Transverse colon (tissue), 4 donors: ENCODE data around the gene FOXK2. TPM values are rescaled to one million over a fixed set of nuclear protein-coding genes. Genes with fewer than 3 reads are reported as not detected.

Experiments used
- DNase-seq: peaks from one replicate; pipeline ENCODE4 v3.0.0-alpha.2; 2019
- H3K27ac ChIP-seq, 4 donors: fragments of 200-600 bp; sonication (generic); 2 replicates each; pipeline ENCODE4 v1.5.1; 2016 to 2018; ENCODE audit warnings: inconsistent platforms in 4 of 4
- H3K27me3 ChIP-seq: fragments of 200-600 bp; sonication (generic); 2 replicates; pipeline ENCODE4 v1.5.1; 2017; ENCODE audit warnings: inconsistent platforms
- H3K36me3 ChIP-seq, 4 donors: fragments of 200-600 bp; sonication (generic); 2 replicates each; pipeline ENCODE4 v1.5.1; 2017 to 2019; ENCODE audit warnings: inconsistent platforms in 4 of 4
- H3K4me1 ChIP-seq, 4 donors: fragments of 200-600 bp; sonication (generic); 2 replicates each; pipeline ENCODE4 v1.5.1; 2017 to 2020; ENCODE audit warnings: inconsistent platforms in 4 of 4
- H3K4me3 ChIP-seq, 4 donors: fragments of 200-600 bp; sonication (generic); 1 replicate in 1 of 4; 2 replicates in 3 of 4; pipeline versions ENCODE4 v1.5.1 to v1.6.1; 2017 to 2019; ENCODE audit warnings: inconsistent platforms in 4 of 4
- H3K9me3 ChIP-seq, 2 donors: fragments of 200-600 bp; sonication (generic); 2 replicates each; pipeline ENCODE4 v1.5.1; 2017 to 2019; ENCODE audit warnings: inconsistent platforms in 2 of 2
- CTCF ChIP-seq, 5 experiments: fragments of 200-600 bp in 3 of 5; fragments of 450-650 bp in 2 of 5; sonication (generic) in 3 of 5; IDR thresholded peaks; 1 replicate in 2 of 5; 2 replicates in 3 of 5; pipeline ENCODE4 v1.5.1; 2016 to 2017; ENCODE audit warnings: antibody characterized with exemption in 5 of 5, inconsistent platforms in 3 of 5, mild to moderate bottlenecking in 2 of 5, moderate library complexity in 1 of 5
- EP300 ChIP-seq: sonication (generic); formaldehyde crosslinking; IDR thresholded peaks from one replicate; pipeline ENCODE4 v1.6.1; 2017; ENCODE audit warnings: antibody characterized with exemption, low read depth
- POLR2A ChIP-seq: fragments of 450-650 bp; IDR thresholded peaks from one replicate; pipeline ENCODE4 v1.6.1; 2016; ENCODE audit warnings: antibody characterized with exemption, mild to moderate bottlenecking, moderate library complexity
- POLR2AphosphoS5 ChIP-seq, 3 donors: sonication (generic); formaldehyde crosslinking; IDR thresholded peaks; one replicate each; pipeline ENCODE4 v1.6.1; 2016; ENCODE audit warnings: antibody characterized with exemption in 3 of 3
- WGBS, 2 donors: methylation state at CpG; one replicate each; pipeline ENCODE4 v1.1.5; 2018; ENCODE audit warnings: low coverage in 1 of 2; 5-methylcytosine and 5-hydroxymethylcytosine counted together
- in situ Hi-C, 4 donors: fragments of 200-750 bp; cut with MboI; loops; one replicate each; pipeline versions ENCODE4 v1.15.0 to v1.15.1; 2017; ENCODE audit warnings: low sequenced_read_pairs in 3 of 4, low pct_ligation_motif_present in 1 of 4, low pct_unique_long_range_greater_than_20kb in 1 of 4
- intact Hi-C: fragments of 100-400 bp; cut with DNase I; formaldehyde crosslinking; loops from one replicate; pipeline ENCODE4 v1.15.1; 2023; ENCODE audit warnings: low total_unique reads
- total RNA-seq, 4 donors: library from RNA; depleted of rRNA; stranded (reverse); fragments of >200 nt; gene quantifications; one replicate each; pipeline ENCODE4 v1.1.0, GENCODE V29; 2016

FOXK2 gene
- total RNA-seq, 4 donors from 2014 or later, result 41.2 to 216 (median 106) TPM

GRCh38 chr17:82602986-82603710 lies 83.6 kb downstream of the FOXK2 start:
- no peak for DNase-seq
- Histone ChIP-seq H3K9me3 (no peaks in the 10 kb centered on the region), H3K4me3 (no peak overlapping the region), H3K4me1 (peaks cover 0 to 11% (median 3%) of the 10 kb centered on the region in 4 donors), H3K27me3 (no peaks in the 10 kb centered on the region), H3K36me3 (peaks cover 0 to 8% (median 4%) of the 10 kb centered on the region in 4 donors), H3K27ac (peak overlapping the region; percentile 61 to 74 (median 73))
- 72 to 100% methylated on average over 1 to 20 of the region's 20 CpGs for WGBS, 2 donors
- intact Hi-C loops, result no loop called here
- TF ChIP-seq POLR2AphosphoS5 (IDR thresholded peaks at IDR 0.05), result no peak
- no peak for TF ChIP-seq EP300
- no peak for TF ChIP-seq POLR2A
- TF ChIP-seq CTCF (IDR thresholded peaks at IDR 0.05), result no peak
- in situ Hi-C loops, result no loop called here

GRCh38 chr17:82603981-82604448 lies 84.5 kb downstream of the FOXK2 start:
- intact Hi-C loops, result no loop called here
- TF ChIP-seq CTCF (IDR thresholded peaks at IDR 0.05) (no peak), POLR2AphosphoS5 (IDR thresholded peaks at IDR 0.05) (peak in 2 of 3 donors; percentile 43 to 60), EP300 (no peak), POLR2A (peak; percentile 43)
- Histone ChIP-seq H3K4me3 (no peak overlapping the region), H3K9me3 (no peaks in the 10 kb centered on the region), H3K27me3 (no peaks in the 10 kb centered on the region), H3K27ac (peak overlapping the region; percentile 61 to 74 (median 73)), H3K36me3 (peaks cover 0 to 8% (median 4%) of the 10 kb centered on the region in 4 donors), H3K4me1 (peaks cover 0 to 11% (median 3%) of the 10 kb centered on the region in 4 donors)
- 65 to 75% methylated on average over 6 to 16 of the region's 18 CpGs for WGBS, 2 donors
- DNase-seq, result peak; percentile 74
- in situ Hi-C loops, result no loop called here

- Histone ChIP-seq H3K36me3 (peaks cover 0 to 8% (median 4%) of the 10 kb centered on the region in 4 donors), H3K4me1 (peaks cover 0 to 11% (median 3%) of the 10 kb centered on the region in 4 donors), H3K4me3 (no peak overlapping the region), H3K27ac (peak overlapping the region; percentile 61 to 74 (median 73)), H3K9me3 (no peaks in the 10 kb centered on the region), H3K27me3 (no peaks in the 10 kb centered on the region)
- DNase-seq, result no peak
- TF ChIP-seq POLR2AphosphoS5 (IDR thresholded peaks at IDR 0.05), result no peak
- no peak for TF ChIP-seq CTCF (IDR thresholded peaks at IDR 0.05)
- no peak for TF ChIP-seq EP300
- TF ChIP-seq POLR2A, result no peak
- WGBS, 2 donors, result 90 to 94% methylated on average over 4 to 7 of the region's 7 CpGs
- in situ Hi-C loops (no loop called here), intact Hi-C loops (no loop called here)
Measured at GRCh38 chr17:82604532-82604931, 85.0 kb downstream of the FOXK2 start.

GRCh38 chr17:82605939-82606600 lies 86.5 kb downstream of the FOXK2 start:
- Histone ChIP-seq H3K9me3 (no peaks in the 10 kb centered on the region), H3K4me3 (no peak overlapping the region), H3K36me3 (peaks cover 0 to 8% (median 4%) of the 10 kb centered on the region in 4 donors), H3K27ac (no peak overlapping the region), H3K27me3 (no peaks in the 10 kb centered on the region), H3K4me1 (peaks cover 0 to 11% (median 3%) of the 10 kb centered on the region in 4 donors)
- in situ Hi-C loops, result no loop called here
- TF ChIP-seq POLR2AphosphoS5 (IDR thresholded peaks at IDR 0.05), result no peak
- no peak for TF ChIP-seq CTCF (IDR thresholded peaks at IDR 0.05)
- no peak for TF ChIP-seq EP300
- no peak for TF ChIP-seq POLR2A
- no peak for DNase-seq
- WGBS, 2 donors, result 88 to 89% methylated on average over 2 to 16 of the region's 16 CpGs
- intact Hi-C loops, result no loop called here
